Measurements from ENCODE around the gene PDZD4. TPM values are rescaled to one million over a fixed set of nuclear protein-coding genes. Genes with fewer than 3 reads are reported as not detected.

The PDZD4 gene
- total RNA-seq, 1 donor from 2014 or later = 1.8 TPM

GRCh38 chrX:153769865-153770600, 60.3 kb downstream of the PDZD4 start:
- no peak overlapping the region for H3K4me3 ChIP-seq (ENCODE audit: low read depth, low read length)
- no peaks in the 10 kb centered on the region for H3K27me3 ChIP-seq (ENCODE audit: control insufficient read depth, insufficient read depth, low read length)
- no peak for DNase-seq (ENCODE audit: low read depth)
- TF ChIP-seq CTCF (IDR thresholded peaks at IDR 0.05; ENCODE audit: insufficient read depth, low read length, poor library complexity, severe bottlenecking) = no peak
- H3K36me3 ChIP-seq (ENCODE audit: control insufficient read depth, insufficient read depth, low read length) = no peaks in the 10 kb centered on the region

GRCh38 chrX:153769158-153769864, 61.0 kb downstream of the PDZD4 start:
- Histone ChIP-seq H3K36me3 (ENCODE audit: control insufficient read depth, insufficient read depth, low read length) (no peaks in the 10 kb centered on the region), H3K27me3 (ENCODE audit: control insufficient read depth, insufficient read depth, low read length) (no peaks in the 10 kb centered on the region), H3K4me3 (ENCODE audit: low read depth, low read length) (no peak overlapping the region)
- DNase-seq (ENCODE audit: low read depth) = no peak
- no peak for TF ChIP-seq CTCF (IDR thresholded peaks at IDR 0.05; ENCODE audit: insufficient read depth, low read length, poor library complexity, severe bottlenecking)

- H3K4me3 ChIP-seq (ENCODE audit: low read depth, low read length) = no peak overlapping the region
- no peaks in the 10 kb centered on the region for H3K27me3 ChIP-seq (ENCODE audit: control insufficient read depth, insufficient read depth, low read length)
- no peak for TF ChIP-seq CTCF (IDR thresholded peaks at IDR 0.05; ENCODE audit: insufficient read depth, low read length, poor library complexity, severe bottlenecking)
- no peak for DNase-seq (ENCODE audit: low read depth)
- H3K36me3 ChIP-seq (ENCODE audit: control insufficient read depth, insufficient read depth, low read length) = no peaks in the 10 kb centered on the region
These were observed 61.8 kb downstream of the PDZD4 start for GRCh38 chrX:153768311-153769157.

- Histone ChIP-seq H3K27me3 (ENCODE audit: control insufficient read depth, insufficient read depth, low read length) (no peaks in the 10 kb centered on the region), H3K36me3 (ENCODE audit: control insufficient read depth, insufficient read depth, low read length) (no peaks in the 10 kb centered on the region), H3K4me3 (ENCODE audit: low read depth, low read length) (no peak overlapping the region)
- TF ChIP-seq CTCF (IDR thresholded peaks at IDR 0.05; ENCODE audit: insufficient read depth, low read length, poor library complexity, severe bottlenecking) = no peak
- no peak for DNase-seq (ENCODE audit: low read depth)
These were observed 62.7 kb downstream of the PDZD4 start for GRCh38 chrX:153767674-153768055.

DNA sequence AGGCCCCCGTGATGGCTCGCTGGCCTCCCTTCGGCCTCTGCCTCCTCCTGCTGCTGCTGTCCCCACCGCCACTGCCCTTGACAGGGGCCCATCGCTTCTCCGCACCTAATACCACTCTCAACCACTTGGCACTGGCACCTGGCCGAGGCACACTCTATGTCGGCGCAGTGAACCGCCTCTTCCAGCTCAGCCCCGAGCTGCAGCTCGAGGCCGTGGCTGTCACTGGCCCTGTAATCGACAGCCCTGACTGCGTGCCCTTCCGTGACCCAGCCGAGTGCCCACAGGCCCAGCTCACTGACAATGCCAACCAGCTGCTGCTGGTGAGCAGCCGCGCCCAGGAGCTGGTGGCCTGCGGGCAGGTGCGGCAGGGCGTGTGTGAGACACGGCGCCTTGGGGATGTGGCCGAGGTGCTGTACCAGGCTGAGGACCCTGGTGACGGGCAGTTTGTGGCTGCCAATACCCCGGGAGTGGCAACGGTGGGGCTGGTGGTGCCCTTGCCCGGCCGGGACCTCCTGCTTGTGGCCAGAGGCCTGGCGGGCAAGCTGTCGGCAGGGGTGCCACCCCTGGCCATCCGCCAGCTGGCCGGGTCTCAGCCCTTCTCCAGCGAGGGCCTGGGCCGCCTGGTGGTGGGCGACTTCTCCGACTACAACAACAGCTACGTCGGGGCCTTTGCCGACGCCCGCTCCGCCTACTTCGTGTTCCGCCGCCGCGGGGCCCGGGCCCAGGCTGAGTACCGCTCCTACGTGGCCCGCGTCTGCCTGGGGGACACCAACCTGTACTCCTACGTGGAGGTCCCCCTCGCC, 63.3 kb downstream of the PDZD4 start:
- DNase-seq (ENCODE audit: low read depth) = no peak
- Histone ChIP-seq H3K4me3 (ENCODE audit: low read depth, low read length) (no peak overlapping the region), H3K36me3 (ENCODE audit: control insufficient read depth, insufficient read depth, low read length) (no peaks in the 10 kb centered on the region), H3K27me3 (ENCODE audit: control insufficient read depth, insufficient read depth, low read length) (no peaks in the 10 kb centered on the region)
- no peak for TF ChIP-seq CTCF (IDR thresholded peaks at IDR 0.05; ENCODE audit: insufficient read depth, low read length, poor library complexity, severe bottlenecking)

Data from kidney epithelial cell (primary cell).